Vagina (tissue), 2 donors: ENCODE results near the gene CYTH4. TPM values are rescaled to one million over a fixed set of nuclear protein-coding genes. Genes with fewer than 3 reads are reported as not detected.

Source experiments
- DNase-seq, 2 donors: peaks; one replicate each; pipeline ENCODE4 v3.0.0-alpha.2; 2017; ENCODE audit errors: extremely low spot score in 2 of 2
- H3K27ac ChIP-seq: fragments of 200-600 bp; sonication (generic); one replicate; pipeline ENCODE4 v1.5.1; 2019
- H3K27me3 ChIP-seq: fragments of 200-600 bp; sonication (generic); one replicate; pipeline ENCODE4 v1.5.1; 2019
- H3K36me3 ChIP-seq, 2 donors: fragments of 200-600 bp; sonication (generic); one replicate each; pipeline ENCODE4 v1.5.1; 2017 to 2019
- H3K4me1 ChIP-seq: fragments of 200-600 bp; sonication (generic); one replicate; pipeline ENCODE4 v1.5.1; 2019
- H3K4me3 ChIP-seq, 2 donors: fragments of 200-600 bp; sonication (generic); 1 replicate in 1 of 2; 2 replicates in 1 of 2; pipeline ENCODE4 v1.5.1; 2016 to 2019
- H3K9me3 ChIP-seq: fragments of 200-600 bp; sonication (generic); one replicate; pipeline ENCODE4 v1.5.1; 2019
- CTCF ChIP-seq, 3 experiments: fragments of 450-650 bp in 2 of 3; fragments of 200-600 bp in 1 of 3; sonication (generic) in 1 of 3; IDR thresholded peaks; one replicate each; pipeline ENCODE4 v1.5.1; 2017 to 2019; ENCODE audit warnings: antibody characterized with exemption in 3 of 3, mild to moderate bottlenecking in 2 of 3, moderate library complexity in 2 of 3
- POLR2A ChIP-seq, 2 donors: fragments of 450-650 bp; IDR thresholded peaks; one replicate each; pipeline ENCODE4 v1.6.1; 2017; ENCODE audit warnings: antibody characterized with exemption in 2 of 2, mild to moderate bottlenecking in 2 of 2, moderate library complexity in 2 of 2
- POLR2AphosphoS5 ChIP-seq, 2 donors: sonication (generic); formaldehyde crosslinking; IDR thresholded peaks; one replicate each; pipeline ENCODE4 v1.9.0; 2017; ENCODE audit warnings: antibody characterized with exemption in 2 of 2, mild to moderate bottlenecking in 2 of 2, low read depth in 1 of 2; ENCODE audit not compliant: insufficient read depth in 1 of 2
- intact Hi-C: fragments of 100-400 bp; cut with DNase I; formaldehyde crosslinking; loops from one replicate; pipeline ENCODE4 v1.15.1; 2023
- total RNA-seq: library from RNA; depleted of rRNA; stranded (reverse); fragments of >200 nt; gene quantifications from one replicate; pipeline ENCODE4 v1.2.3, GENCODE V29; 2016

The CYTH4 gene
- total RNA-seq, 1 donor from 2014 or later: 16.2 TPM

GRCh38 chr22:37308385-37309200, 26.3 kb downstream of the CYTH4 start:
- intact Hi-C loops: no loop called here
- H3K27ac ChIP-seq: no peak overlapping the region
- no peaks in the 10 kb centered on the region for H3K36me3 ChIP-seq
- DNase-seq: no peak
- no peak overlapping the region for H3K4me3 ChIP-seq
- no peaks in the 10 kb centered on the region for H3K9me3 ChIP-seq
- H3K27me3 ChIP-seq: no peaks in the 10 kb centered on the region
- TF ChIP-seq CTCF (IDR thresholded peaks at IDR 0.05): no peak
- no peak for TF ChIP-seq POLR2AphosphoS5 (IDR thresholded peaks at IDR 0.05; ENCODE audit: insufficient read depth in 1 of 2, low read depth in 1 of 2)
- no peak for TF ChIP-seq POLR2A (IDR thresholded peaks at IDR 0.05)
- peaks cover 18% of the 10 kb centered on the region for H3K4me1 ChIP-seq

- TF ChIP-seq POLR2AphosphoS5 (IDR thresholded peaks at IDR 0.05; ENCODE audit: insufficient read depth in 1 of 2, low read depth in 1 of 2) (peak in 1 of 2 donors; percentile 14), POLR2A (IDR thresholded peaks at IDR 0.05) (no peak)
- no peaks in the 10 kb centered on the region for H3K9me3 ChIP-seq
- intact Hi-C loops: no loop called here
- no peaks in the 10 kb centered on the region for H3K27me3 ChIP-seq
- no peaks in the 10 kb centered on the region for H3K36me3 ChIP-seq
- DNase-seq: no peak
- H3K4me3 ChIP-seq: no peak overlapping the region
- H3K27ac ChIP-seq: no peak overlapping the region
- peaks cover 18% of the 10 kb centered on the region for H3K4me1 ChIP-seq
Observed at GRCh38 chr22:37309211-37310074, 27.1 kb downstream of the CYTH4 start.

- no peak for TF ChIP-seq POLR2AphosphoS5 (IDR thresholded peaks at IDR 0.05; ENCODE audit: insufficient read depth in 1 of 2, low read depth in 1 of 2)
- TF ChIP-seq POLR2A (IDR thresholded peaks at IDR 0.05): no peak
- TF ChIP-seq CTCF (IDR thresholded peaks at IDR 0.05): no peak
- intact Hi-C loops: no loop called here
- Histone ChIP-seq H3K9me3 (no peaks in the 10 kb centered on the region), H3K36me3 (no peaks in the 10 kb centered on the region), H3K27me3 (no peaks in the 10 kb centered on the region), H3K4me3 (no peak overlapping the region), H3K4me1 (peaks cover 18% of the 10 kb centered on the region), H3K27ac (no peak overlapping the region)
- no peak for DNase-seq
Observed at GRCh38 chr22:37310075-37310606, 27.8 kb downstream of the CYTH4 start.

- Histone ChIP-seq H3K4me3 (no peak overlapping the region), H3K4me1 (peaks cover 18% of the 10 kb centered on the region), H3K9me3 (no peaks in the 10 kb centered on the region), H3K27me3 (no peaks in the 10 kb centered on the region), H3K27ac (no peak overlapping the region), H3K36me3 (no peaks in the 10 kb centered on the region)
- TF ChIP-seq CTCF (IDR thresholded peaks at IDR 0.05) (no peak), POLR2AphosphoS5 (IDR thresholded peaks at IDR 0.05; ENCODE audit: insufficient read depth in 1 of 2, low read depth in 1 of 2) (no peak), POLR2A (IDR thresholded peaks at IDR 0.05) (no peak)
- no peak for DNase-seq
- intact Hi-C loops: no loop called here
Observed at GRCh38 chr22:37310815-37311595, 28.7 kb downstream of the CYTH4 start.
